BLaER1 (cell line): ENCODE results near the gene FLII.

ENCODE experiments used
- H3K27ac ChIP-seq: shearing (Covaris generic); formaldehyde crosslinking; 2 replicates; pipeline ENCODE4 v1.8.1; 2022
- H3K27me3 ChIP-seq: shearing (Covaris generic); formaldehyde crosslinking; 2 replicates; pipeline ENCODE4 v1.8.1; 2022
- H3K36me3 ChIP-seq: shearing (Covaris generic); formaldehyde crosslinking; 2 replicates; pipeline ENCODE4 v1.8.1; 2022
- H3K4me1 ChIP-seq: shearing (Covaris generic); formaldehyde crosslinking; 2 replicates; pipeline ENCODE4 v1.8.1; 2022
- H3K4me2 ChIP-seq: shearing (Covaris generic); formaldehyde crosslinking; 2 replicates; pipeline ENCODE4 v1.8.1; 2022
- H3K4me3 ChIP-seq: shearing (Covaris generic); formaldehyde crosslinking; 2 replicates; pipeline ENCODE4 v1.8.1; 2022
- H3K9ac ChIP-seq: shearing (Covaris generic); formaldehyde crosslinking; 2 replicates; pipeline ENCODE4 v1.8.1; 2022
- H3K9me3 ChIP-seq: shearing (Covaris generic); formaldehyde crosslinking; 2 replicates; pipeline ENCODE4 v1.8.1; 2022
- H4K20me1 ChIP-seq: shearing (Covaris generic); formaldehyde crosslinking; 2 replicates; pipeline ENCODE4 v1.8.1; 2022
- Cebpa-rat ChIP-seq: shearing (Covaris generic); IDR thresholded peaks from 2 replicates; pipeline ENCODE4 v1.8.1; 2022

Gene FLII

GRCh38 chr17:18253947-18254821, 4.4 kb downstream of the FLII start:
- Histone ChIP-seq H3K4me1 (peaks cover 19% of the 10 kb centered on the region), H3K9ac (no peak overlapping the region), H3K36me3 (peaks cover 71% of the 10 kb centered on the region), H3K27me3 (no peaks in the 10 kb centered on the region), H3K9me3 (no peaks in the 10 kb centered on the region), H3K4me2 (no peak overlapping the region), H3K4me3 (no peak overlapping the region), H3K27ac (no peak overlapping the region), H4K20me1 (peaks cover 56% of the 10 kb centered on the region)
- no peak for TF ChIP-seq Cebpa-rat

GRCh38 chr17:18253187-18253884, 5.2 kb downstream of the FLII start:
- H3K36me3 ChIP-seq, result peaks cover 80% of the 10 kb centered on the region
- no peak for TF ChIP-seq Cebpa-rat
- no peak overlapping the region for H3K4me3 ChIP-seq

GRCh38 chr17:18252160-18252559, 6.4 kb downstream of the FLII start:
- no peak overlapping the region for H3K27ac ChIP-seq
- peaks cover 89% of the 10 kb centered on the region for H3K36me3 ChIP-seq
- no peak for TF ChIP-seq Cebpa-rat

More at GRCh38 chr17:18253187-18253884, 5.2 kb downstream of the FLII start:
- Histone ChIP-seq H4K20me1 (peaks cover 56% of the 10 kb centered on the region), H3K27me3 (no peaks in the 10 kb centered on the region), H3K4me1 (peaks cover 13% of the 10 kb centered on the region), H3K4me2 (no peak overlapping the region), H3K9ac (no peak overlapping the region), H3K27ac (no peak overlapping the region), H3K9me3 (no peaks in the 10 kb centered on the region)

GRCh38 chr17:18251204-18251603, 7.3 kb downstream of the FLII start:
- no peak overlapping the region for H3K9ac ChIP-seq
- peaks cover 46% of the 10 kb centered on the region for H4K20me1 ChIP-seq
- H3K36me3 ChIP-seq, result peaks cover 92% of the 10 kb centered on the region
- H3K9me3 ChIP-seq, result no peaks in the 10 kb centered on the region
- H3K27ac ChIP-seq, result no peak overlapping the region
- no peak overlapping the region for H3K4me3 ChIP-seq
- TF ChIP-seq Cebpa-rat, result no peak
- no peaks in the 10 kb centered on the region for H3K27me3 ChIP-seq
- H3K4me1 ChIP-seq, result peaks cover 10% of the 10 kb centered on the region
- H3K4me2 ChIP-seq, result no peak overlapping the region

More at GRCh38 chr17:18252160-18252559, 6.4 kb downstream of the FLII start:
- no peak overlapping the region for H3K4me2 ChIP-seq
- no peak overlapping the region for H3K4me3 ChIP-seq
- no peaks in the 10 kb centered on the region for H3K9me3 ChIP-seq
- peaks cover 15% of the 10 kb centered on the region for H3K4me1 ChIP-seq
- peaks cover 56% of the 10 kb centered on the region for H4K20me1 ChIP-seq
- H3K27me3 ChIP-seq, result no peaks in the 10 kb centered on the region
- no peak overlapping the region for H3K9ac ChIP-seq

GRCh38 chr17:18250708-18251107, 7.8 kb downstream of the FLII start:
- Histone ChIP-seq H4K20me1 (peaks cover 44% of the 10 kb centered on the region), H3K4me1 (peaks cover 10% of the 10 kb centered on the region), H3K36me3 (peaks cover 92% of the 10 kb centered on the region), H3K27me3 (no peaks in the 10 kb centered on the region), H3K9ac (no peak overlapping the region), H3K4me3 (no peak overlapping the region), H3K9me3 (no peaks in the 10 kb centered on the region), H3K4me2 (no peak overlapping the region), H3K27ac (no peak overlapping the region)
- TF ChIP-seq Cebpa-rat, result no peak

GRCh38 chr17:18250259-18250658, 8.3 kb downstream of the FLII start:
- H3K36me3 ChIP-seq, result peaks cover 92% of the 10 kb centered on the region
- no peak overlapping the region for H3K9ac ChIP-seq
- no peaks in the 10 kb centered on the region for H3K9me3 ChIP-seq
- H3K27ac ChIP-seq, result no peak overlapping the region
- H4K20me1 ChIP-seq, result peaks cover 41% of the 10 kb centered on the region
- H3K4me1 ChIP-seq, result peaks cover 10% of the 10 kb centered on the region
- no peak overlapping the region for H3K4me2 ChIP-seq
- no peak for TF ChIP-seq Cebpa-rat
- no peak overlapping the region for H3K4me3 ChIP-seq
- no peaks in the 10 kb centered on the region for H3K27me3 ChIP-seq

- Histone ChIP-seq H3K4me3 (no peak overlapping the region), H3K27ac (no peak overlapping the region), H3K4me1 (peaks cover 10% of the 10 kb centered on the region), H3K27me3 (no peaks in the 10 kb centered on the region), H4K20me1 (peaks cover 28% of the 10 kb centered on the region), H3K36me3 (peaks cover 90% of the 10 kb centered on the region), H3K9me3 (no peaks in the 10 kb centered on the region), H3K9ac (no peak overlapping the region), H3K4me2 (no peak overlapping the region)
- no peak for TF ChIP-seq Cebpa-rat
Measured at GRCh38 chr17:18248811-18249210, 9.7 kb downstream of the FLII start.

GRCh38 chr17:18248300-18248731, 10.2 kb downstream of the FLII start:
- H3K9me3 ChIP-seq, result no peaks in the 10 kb centered on the region
- H3K4me2 ChIP-seq, result no peak overlapping the region
- H3K4me3 ChIP-seq, result no peak overlapping the region
- peaks cover 23% of the 10 kb centered on the region for H4K20me1 ChIP-seq
- H3K27me3 ChIP-seq, result no peaks in the 10 kb centered on the region
- no peak overlapping the region for H3K27ac ChIP-seq
- H3K4me1 ChIP-seq, result peaks cover 10% of the 10 kb centered on the region
- H3K9ac ChIP-seq, result no peak overlapping the region
- H3K36me3 ChIP-seq, result peaks cover 90% of the 10 kb centered on the region
- TF ChIP-seq Cebpa-rat, result no peak

- H3K9ac ChIP-seq, result no peak overlapping the region
- H3K36me3 ChIP-seq, result peaks cover 88% of the 10 kb centered on the region
- H3K27me3 ChIP-seq, result no peaks in the 10 kb centered on the region
- no peak for TF ChIP-seq Cebpa-rat
- no peak overlapping the region for H3K4me2 ChIP-seq
- H4K20me1 ChIP-seq, result peaks cover 20% of the 10 kb centered on the region
- no peak overlapping the region for H3K27ac ChIP-seq
- peaks cover 10% of the 10 kb centered on the region for H3K4me1 ChIP-seq
- H3K9me3 ChIP-seq, result no peaks in the 10 kb centered on the region
- no peak overlapping the region for H3K4me3 ChIP-seq
Measured at GRCh38 chr17:18247613-18248001, 10.9 kb downstream of the FLII start.

- Histone ChIP-seq H3K4me3 (no peak overlapping the region), H3K4me2 (no peak overlapping the region), H3K9me3 (no peaks in the 10 kb centered on the region), H3K27me3 (no peaks in the 10 kb centered on the region), H3K36me3 (peaks cover 88% of the 10 kb centered on the region), H3K27ac (no peak overlapping the region), H3K4me1 (peaks cover 10% of the 10 kb centered on the region), H3K9ac (no peak overlapping the region), H4K20me1 (peaks cover 20% of the 10 kb centered on the region)
- no peak for TF ChIP-seq Cebpa-rat
Measured at GRCh38 chr17:18246880-18247612, 11.5 kb downstream of the FLII start.
